Activated naive CD8-positive, alpha-beta T cell treated with anti-CD3 and anti-CD28 coated beads for 36 hours (primary cell): Measurements from ENCODE around the gene PPT2. TPM values are rescaled to one million over a fixed set of nuclear protein-coding genes. Genes with fewer than 3 reads are reported as not detected.

Source experiments
- DNase-seq: peaks from one replicate; pipeline ENCODE4 v3.0.0; 2021
- H3K27ac Mint-ChIP-seq: one replicate; pipeline ENCODE4 v1.8.0; 2022; ENCODE audit warnings: mild to moderate bottlenecking, moderate library complexity, mixed read lengths
- H3K27me3 Mint-ChIP-seq: one replicate; pipeline ENCODE4 v1.8.0; 2022; ENCODE audit warnings: mild to moderate bottlenecking, mixed read lengths
- H3K36me3 Mint-ChIP-seq: one replicate; pipeline ENCODE4 v1.8.0; 2021; ENCODE audit warnings: mild to moderate bottlenecking, mixed read lengths
- H3K4me1 Mint-ChIP-seq: one replicate; pipeline ENCODE4 v1.8.0; 2021; ENCODE audit warnings: mixed read lengths
- H3K4me3 Mint-ChIP-seq: one replicate; pipeline ENCODE4 v1.8.0; 2022; ENCODE audit warnings: mild to moderate bottlenecking, moderate library complexity, mixed read lengths
- H3K9me3 Mint-ChIP-seq: one replicate; pipeline ENCODE4 v1.8.0; 2022; ENCODE audit warnings: mixed read lengths
- total RNA-seq, 2 experiments: library from RNA; stranded (reverse); gene quantifications; one replicate each; pipeline ENCODE4 v1.2.3, GENCODE V29; 2021

PPT2 gene
- total RNA-seq, 2 experiments from 2014 or later: 19.5 to 24.4 TPM

- Mint-ChIP-seq H3K9me3 (no peaks in the 10 kb centered on the region), H3K27me3 (no peaks in the 10 kb centered on the region), H3K4me3 (peak within 1 kb of the TSS; percentile 94), H3K4me1 (peaks cover 53% of the 10 kb centered on the region), H3K36me3 (peaks cover 15% of the 10 kb centered on the region), H3K27ac (peak within 1 kb of the TSS; percentile 95)
- peak; percentile 96 for DNase-seq
Observed at GRCh38 chr6:32175711-32176475, 22.0 kb downstream of the PPT2 start, which contains the start of gene AGPAT1. Gene AGPAT1 (minus strand): TSS chr6:32176084. CDS start chr6:32171496, 4,588 bp downstream.

DNA sequence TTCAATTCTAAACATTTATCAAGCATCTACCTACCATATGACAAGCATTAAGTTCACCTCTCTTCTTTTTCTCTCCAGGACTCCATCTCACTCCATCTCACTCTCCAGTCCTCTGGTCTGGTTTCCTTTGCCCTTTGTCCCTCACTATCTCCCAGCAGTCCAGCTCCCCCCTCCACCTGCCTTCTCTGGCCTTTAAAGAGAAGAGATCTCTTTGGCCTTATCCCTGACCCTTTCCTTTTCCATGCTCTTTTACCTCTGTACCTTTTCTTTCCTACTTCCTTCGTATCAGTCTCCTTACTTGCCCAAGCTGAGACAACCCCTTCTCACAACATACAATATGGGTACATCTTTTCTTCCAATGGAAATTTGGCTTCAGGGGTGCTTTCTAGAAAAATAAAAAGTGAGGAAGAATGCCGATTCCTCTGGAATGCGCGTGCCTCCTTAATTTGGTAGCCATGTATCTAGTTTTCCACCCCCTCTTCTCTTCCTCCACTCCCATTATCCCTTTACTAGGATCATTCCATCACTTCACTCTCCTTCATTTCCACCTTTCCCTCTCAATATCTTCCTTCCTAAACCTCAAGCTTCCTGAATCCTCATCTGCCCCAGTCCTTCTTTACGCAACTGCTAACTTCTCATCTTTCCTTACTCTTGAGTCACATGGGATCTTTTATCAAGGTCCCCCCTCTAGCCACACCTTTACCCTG, 22.7 kb downstream of the PPT2 start:
- Mint-ChIP-seq H3K36me3 (peaks cover 15% of the 10 kb centered on the region), H3K4me3 (peak overlapping the region; percentile 94), H3K4me1 (peaks cover 53% of the 10 kb centered on the region), H3K27ac (peak overlapping the region; percentile 95), H3K27me3 (no peaks in the 10 kb centered on the region), H3K9me3 (no peaks in the 10 kb centered on the region)
- DNase-seq: no peak

GRCh38 chr6:32177183-32177787, 23.3 kb downstream of the PPT2 start:
- DNase-seq: peak; percentile 36
- Mint-ChIP-seq H3K27ac (peak overlapping the region; percentile 95), H3K4me1 (peaks cover 53% of the 10 kb centered on the region), H3K9me3 (no peaks in the 10 kb centered on the region), H3K27me3 (no peaks in the 10 kb centered on the region), H3K4me3 (peak overlapping the region; percentile 94), H3K36me3 (peaks cover 15% of the 10 kb centered on the region)

DNA sequence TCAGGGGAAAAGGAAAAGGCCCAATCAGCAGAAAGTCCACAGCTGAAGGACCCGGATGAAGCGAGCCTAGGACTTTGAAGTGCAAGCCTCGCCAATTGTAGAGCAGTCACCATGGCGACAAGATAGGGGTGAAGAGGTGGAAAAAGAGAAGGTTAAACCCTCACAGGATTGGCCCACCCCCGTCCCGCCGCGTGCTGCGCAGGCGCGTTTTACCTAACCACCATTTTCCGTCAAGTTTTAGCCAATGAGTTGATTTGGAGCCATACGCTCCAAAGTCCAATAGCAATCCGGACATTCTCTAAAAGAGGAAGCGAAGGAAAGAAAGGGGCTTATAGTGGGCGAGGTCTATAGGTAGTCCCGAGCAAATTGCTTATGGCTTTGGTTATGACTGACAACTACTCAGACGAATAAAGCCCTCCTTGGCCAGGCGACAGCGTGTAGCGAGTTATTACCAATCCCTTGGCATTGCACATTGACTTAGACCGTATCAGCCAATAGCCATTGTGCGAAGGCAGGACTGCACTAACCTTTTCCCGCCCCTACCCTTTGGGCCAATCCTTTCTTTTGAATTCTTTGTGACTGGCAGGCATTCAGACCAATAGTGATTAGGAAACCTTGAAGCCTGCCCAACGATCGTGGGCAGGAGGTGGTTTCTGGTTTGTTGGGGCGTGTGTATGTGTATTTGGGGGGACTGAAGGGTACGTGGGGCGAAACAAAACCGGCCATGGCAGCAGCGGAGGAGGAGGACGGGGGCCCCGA, 24.0 kb downstream of the PPT2 start, which contains the start of gene RNF5:
TSS of gene RNF5 (plus strand) at position 618 of the 759 bp plus-strand sequence. CDS start at position 725, 107 bp downstream.
- peaks cover 15% of the 10 kb centered on the region for H3K36me3 Mint-ChIP-seq
- H3K27ac Mint-ChIP-seq: peak within 1 kb of the TSS; percentile 95
- H3K9me3 Mint-ChIP-seq: no peaks in the 10 kb centered on the region
- peak within 1 kb of the TSS; percentile 94 for H3K4me3 Mint-ChIP-seq
- H3K4me1 Mint-ChIP-seq: peaks cover 53% of the 10 kb centered on the region
- H3K27me3 Mint-ChIP-seq: no peaks in the 10 kb centered on the region
- peak; percentile 89 for DNase-seq

GRCh38 chr6:32178547-32179440, 24.9 kb downstream of the PPT2 start:
- peak overlapping the region; percentile 94 for H3K4me3 Mint-ChIP-seq
- H3K9me3 Mint-ChIP-seq: no peaks in the 10 kb centered on the region
- peaks cover 14% of the 10 kb centered on the region for H3K36me3 Mint-ChIP-seq
- no peak for DNase-seq
- peaks cover 49% of the 10 kb centered on the region for H3K4me1 Mint-ChIP-seq
- peak overlapping the region; percentile 95 for H3K27ac Mint-ChIP-seq
- H3K27me3 Mint-ChIP-seq: no peaks in the 10 kb centered on the region

DNA sequence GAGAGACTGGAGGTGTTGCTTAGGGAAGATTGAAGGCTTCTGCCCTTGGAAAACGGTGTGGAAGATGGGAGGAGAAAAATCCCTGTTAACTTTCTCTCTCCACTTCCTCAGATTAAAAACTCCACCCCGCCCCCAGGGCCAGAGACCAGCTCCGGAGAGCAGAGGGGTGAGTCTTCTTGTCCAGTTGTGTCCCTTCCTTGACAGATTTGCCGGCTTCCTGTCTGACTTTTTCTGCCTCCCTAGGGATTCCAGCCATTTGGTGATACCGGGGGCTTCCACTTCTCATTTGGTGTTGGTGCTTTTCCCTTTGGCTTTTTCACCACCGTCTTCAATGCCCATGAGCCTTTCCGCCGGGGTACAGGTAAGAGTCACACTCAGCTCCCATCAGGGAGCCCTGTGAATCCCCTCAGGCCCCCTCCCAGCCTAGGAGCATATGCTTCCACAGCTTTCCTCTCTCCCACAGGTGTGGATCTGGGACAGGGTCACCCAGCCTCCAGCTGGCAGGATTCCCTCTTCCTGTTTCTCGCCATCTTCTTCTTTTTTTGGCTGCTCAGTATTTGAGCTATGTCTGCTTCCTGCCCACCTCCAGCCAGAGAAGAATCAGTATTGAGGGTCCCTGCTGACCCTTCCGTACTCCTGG, 25.9 kb downstream of the PPT2 start:
- Mint-ChIP-seq H3K4me1 (peaks cover 41% of the 10 kb centered on the region), H3K27me3 (no peaks in the 10 kb centered on the region), H3K27ac (peak overlapping the region; percentile 95), H3K9me3 (no peaks in the 10 kb centered on the region), H3K36me3 (peaks cover 13% of the 10 kb centered on the region), H3K4me3 (peak overlapping the region; percentile 94)
- DNase-seq: no peak

DNA sequence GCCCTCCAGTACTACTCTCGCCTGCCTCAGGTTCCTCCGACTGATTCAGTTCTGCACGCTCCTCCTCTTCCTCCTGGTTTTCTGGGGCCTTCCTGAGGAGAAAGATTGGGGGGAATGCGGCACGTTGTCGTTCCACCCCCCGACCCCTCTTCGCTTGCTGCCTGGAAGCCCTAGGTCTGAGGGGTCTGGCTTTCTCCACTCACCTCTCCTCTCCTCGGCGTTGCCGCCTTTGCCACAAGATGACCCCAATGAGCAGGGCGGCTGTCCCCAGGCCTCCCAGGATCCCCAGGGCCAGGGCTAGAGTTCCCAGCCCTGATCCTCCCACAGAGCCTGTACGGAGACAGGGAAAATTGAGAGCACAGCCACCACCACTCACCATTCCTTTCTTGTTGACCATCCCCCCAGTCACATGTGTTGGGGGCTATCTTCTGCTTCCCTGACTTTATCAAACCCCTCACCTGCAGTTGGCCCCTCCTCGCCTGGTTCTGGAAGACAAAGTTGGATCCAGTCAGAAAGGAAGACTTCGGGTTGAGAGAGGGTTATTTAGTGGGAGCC, 27.3 kb downstream of the PPT2 start:
- Mint-ChIP-seq H3K4me3 (no peak overlapping the region), H3K9me3 (no peaks in the 10 kb centered on the region), H3K27me3 (no peaks in the 10 kb centered on the region), H3K27ac (peak overlapping the region; percentile 47), H3K36me3 (peaks cover 19% of the 10 kb centered on the region), H3K4me1 (peaks cover 44% of the 10 kb centered on the region)
- no peak for DNase-seq

GRCh38 chr6:32181915-32182529, 28.1 kb downstream of the PPT2 start:
- DNase-seq: no peak
- no peaks in the 10 kb centered on the region for H3K27me3 Mint-ChIP-seq

DNA sequence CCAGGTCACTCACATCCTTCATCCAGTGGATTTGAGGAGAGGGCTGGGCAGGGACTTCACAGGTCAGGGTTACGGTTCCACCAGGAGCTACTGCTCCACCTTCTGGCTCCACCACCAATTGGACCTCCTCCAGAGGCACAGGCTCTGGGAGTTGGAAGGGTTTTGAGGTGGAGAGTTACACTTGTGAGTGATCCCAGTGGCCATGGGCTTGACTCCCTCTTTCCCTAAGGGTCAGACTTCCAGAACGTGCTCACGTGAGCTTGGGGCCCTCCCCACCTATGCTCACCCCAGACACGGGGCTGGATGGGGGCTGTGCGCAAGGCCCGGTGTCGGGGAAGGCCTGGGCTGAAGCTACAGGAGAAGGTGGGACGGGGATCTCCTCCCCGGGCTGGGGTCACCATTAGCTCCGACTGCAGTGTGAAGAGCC, 28.6 kb downstream of the PPT2 start:
- peak overlapping the region; percentile 38 for H3K27ac Mint-ChIP-seq
- H3K4me1 Mint-ChIP-seq: peaks cover 45% of the 10 kb centered on the region
- DNase-seq: no peak

More at GRCh38 chr6:32181915-32182529, 28.1 kb downstream of the PPT2 start:
- H3K4me3 Mint-ChIP-seq: no peak overlapping the region
- peaks cover 44% of the 10 kb centered on the region for H3K4me1 Mint-ChIP-seq
- no peaks in the 10 kb centered on the region for H3K9me3 Mint-ChIP-seq
- H3K36me3 Mint-ChIP-seq: peaks cover 26% of the 10 kb centered on the region
- peak overlapping the region; percentile 38 for H3K27ac Mint-ChIP-seq

GRCh38 chr6:32183030-32183429, 29.1 kb downstream of the PPT2 start:
- Mint-ChIP-seq H3K9me3 (no peaks in the 10 kb centered on the region), H3K4me3 (no peak overlapping the region), H3K27me3 (no peaks in the 10 kb centered on the region), H3K27ac (peak overlapping the region; percentile 16), H3K4me1 (peaks cover 48% of the 10 kb centered on the region), H3K36me3 (peaks cover 34% of the 10 kb centered on the region)
- no peak for DNase-seq

More for the DNA sequence above, 28.6 kb downstream of the PPT2 start:
- Mint-ChIP-seq H3K27me3 (no peaks in the 10 kb centered on the region), H3K4me3 (no peak overlapping the region), H3K9me3 (no peaks in the 10 kb centered on the region), H3K36me3 (peaks cover 30% of the 10 kb centered on the region)

DNA sequence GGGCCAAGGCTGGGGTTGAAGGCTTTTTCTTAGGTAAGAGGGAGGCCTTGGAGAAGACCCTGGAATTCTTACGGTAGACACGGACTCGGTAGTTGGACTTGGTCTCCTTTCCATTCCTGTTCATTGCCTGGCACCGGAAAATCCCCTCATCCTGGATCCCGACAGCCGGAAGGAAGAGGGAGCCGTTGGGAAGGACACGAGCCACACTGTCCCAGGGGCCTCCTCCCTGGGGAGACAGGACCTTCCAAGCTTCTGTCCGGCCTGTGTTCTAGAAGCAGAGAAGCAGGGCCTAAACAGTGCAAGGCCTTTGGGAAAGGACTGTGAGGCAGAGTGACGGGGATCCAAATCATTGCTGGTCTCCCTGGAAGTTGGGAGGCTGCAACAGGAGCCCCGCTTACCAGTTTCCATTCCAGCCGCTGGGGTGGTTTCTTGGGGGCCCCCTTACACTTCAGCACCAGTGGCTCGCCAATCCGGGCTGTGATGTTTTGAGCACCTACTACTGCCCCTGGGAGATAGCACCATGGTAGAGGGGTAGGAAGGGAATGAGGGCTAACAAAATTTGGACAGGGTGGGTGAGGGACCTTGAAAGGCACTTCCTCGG, 29.6 kb downstream of the PPT2 start:
- Mint-ChIP-seq H3K4me3 (no peak overlapping the region), H3K27me3 (no peaks in the 10 kb centered on the region), H3K9me3 (no peaks in the 10 kb centered on the region), H3K27ac (no peak overlapping the region), H3K36me3 (peaks cover 39% of the 10 kb centered on the region), H3K4me1 (peaks cover 52% of the 10 kb centered on the region)
- DNase-seq: no peak

GRCh38 chr6:32184084-32184640, 30.2 kb downstream of the PPT2 start, which contains the start of gene AGER:
Gene AGER (minus strand): TSS chr6:32184253. CDS start chr6:32184222, 31 bp downstream.
- Mint-ChIP-seq H3K36me3 (peaks cover 39% of the 10 kb centered on the region), H3K27ac (peak within 1 kb of the TSS; percentile 32), H3K4me3 (no peak within 1 kb of the TSS), H3K4me1 (peaks cover 53% of the 10 kb centered on the region), H3K9me3 (no peaks in the 10 kb centered on the region), H3K27me3 (no peaks in the 10 kb centered on the region)
- DNase-seq: no peak
